NK-92 (cell line): ENCODE results near the gene CTH.
"Not testable (repeated sequence)": the region's sequence is repeated elsewhere in the genome, so short reads cannot be mapped to it uniquely, and the experiment has no call there.

ENCODE experiments used
- DNase-seq: peaks from one replicate; lab custom pipeline; 2025; ENCODE audit not compliant: unreplicated experiment; lab: John Stamatoyannopoulos, UW

CTH gene

GRCh38 chr1:70405780-70406416, 5.2 kb upstream of the CTH start:
- no peak for DNase-seq

DNA sequence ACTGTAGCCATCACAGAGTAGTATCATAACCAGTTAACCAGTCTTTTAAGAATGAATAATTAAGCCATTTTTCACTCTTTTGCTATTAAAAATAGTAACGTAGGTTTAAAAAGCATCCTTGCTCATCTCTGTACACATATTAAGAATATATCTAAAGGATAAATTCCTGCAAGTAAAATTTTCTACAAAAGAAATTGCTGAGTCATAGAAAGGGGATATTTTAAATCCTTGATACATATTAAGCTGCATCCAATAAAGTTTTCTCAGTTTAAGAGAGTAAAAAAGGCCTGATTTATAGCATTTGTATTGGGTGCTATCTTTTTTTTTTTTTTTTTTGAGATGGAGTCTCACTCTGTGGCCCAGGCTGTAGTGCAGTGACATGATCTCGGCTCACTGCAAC, 1.9 kb upstream of the CTH start:
- no peak for DNase-seq

GRCh38 chr1:70411360-70411844, 334 bp downstream of the CTH start:
- DNase-seq = no peak

DNA sequence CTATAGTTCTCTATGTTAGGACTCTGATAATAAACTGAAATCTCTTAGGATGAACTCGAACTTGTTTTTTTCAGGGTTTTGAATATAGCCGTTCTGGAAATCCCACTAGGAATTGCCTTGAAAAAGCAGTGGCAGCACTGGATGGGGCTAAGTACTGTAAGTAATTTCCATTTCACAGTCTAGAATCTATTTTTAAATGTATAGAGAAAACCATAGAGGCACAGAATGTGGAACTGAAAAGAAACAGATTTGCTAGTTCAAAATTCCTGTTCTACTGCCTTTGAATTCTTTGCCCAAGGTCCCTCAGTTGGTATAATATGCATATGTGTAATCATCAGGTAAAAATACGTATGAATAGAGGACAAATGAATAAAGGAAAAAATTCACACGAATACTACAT, 4.8 kb downstream of the CTH start:
- DNase-seq = no peak

- not testable (repeated sequence) for DNase-seq
Measured at GRCh38 chr1:70418973-70419734, 8.1 kb downstream of the CTH start.

- no peak for DNase-seq
Measured at GRCh38 chr1:70420320-70420719, 9.3 kb downstream of the CTH start.

DNA sequence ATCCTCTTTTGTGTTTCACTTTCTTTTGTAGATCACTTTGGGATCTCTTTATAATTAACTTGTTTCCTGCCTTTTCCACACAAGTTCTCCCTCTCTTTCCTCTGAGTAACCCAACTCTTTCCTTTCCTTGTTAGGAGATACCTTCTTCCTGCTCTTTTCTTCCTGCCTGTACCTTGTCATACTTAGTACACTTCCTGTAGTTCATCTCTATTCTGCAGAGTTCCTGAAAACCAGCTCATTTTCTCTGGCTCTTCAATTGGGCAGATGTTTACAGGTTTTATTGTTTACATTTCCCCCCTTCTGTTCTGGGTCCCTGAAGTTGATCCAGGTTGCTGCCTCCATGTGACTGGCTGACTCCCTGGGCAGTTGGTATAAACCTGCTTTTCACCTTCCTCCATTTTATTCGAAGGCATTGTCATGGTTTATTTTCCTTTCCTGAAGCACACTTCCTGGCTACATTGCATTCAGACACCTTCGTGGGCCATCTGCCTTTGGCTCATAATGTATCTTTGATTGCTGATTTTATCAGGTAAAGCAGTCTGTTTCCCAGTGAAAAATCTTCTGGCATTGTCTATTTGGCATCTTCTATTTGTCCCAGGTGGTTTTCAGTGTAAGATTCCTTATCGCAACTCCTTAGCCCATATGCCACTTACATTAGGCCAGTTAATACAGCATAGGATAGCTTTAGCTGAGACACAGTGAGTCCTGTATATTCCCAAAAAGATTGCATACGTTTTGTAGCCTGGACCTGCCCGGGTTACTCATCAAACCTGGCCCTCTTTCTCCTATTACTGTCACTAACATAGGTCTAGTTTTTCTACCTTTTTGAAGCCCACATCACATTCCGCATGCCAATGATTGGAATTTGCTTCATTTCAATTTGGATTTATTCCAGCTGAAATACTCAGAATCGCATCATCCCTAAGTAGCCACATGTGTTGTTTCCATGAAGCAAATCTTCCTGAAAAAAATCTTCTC, 15.4 kb downstream of the CTH start:
- DNase-seq = no peak

DNA sequence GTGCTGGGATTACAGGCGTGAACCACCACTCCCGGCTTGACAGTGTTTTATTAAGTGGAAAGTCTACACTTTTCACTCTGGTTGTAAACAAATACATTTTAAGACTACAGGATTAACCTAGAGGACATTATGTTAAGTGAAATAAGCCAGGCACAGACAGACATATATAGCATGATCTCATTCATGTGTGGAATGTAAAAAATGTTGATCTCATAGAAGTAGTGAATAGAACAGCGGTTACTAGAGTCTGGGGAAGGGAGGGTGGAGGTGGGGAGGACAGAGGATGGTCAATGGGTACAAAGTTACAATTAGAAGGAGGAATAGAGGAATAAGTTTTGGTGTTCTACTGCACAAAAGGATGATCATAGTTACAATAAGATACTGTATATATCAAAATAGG, 16.9 kb downstream of the CTH start:
- DNase-seq = no peak

DNA sequence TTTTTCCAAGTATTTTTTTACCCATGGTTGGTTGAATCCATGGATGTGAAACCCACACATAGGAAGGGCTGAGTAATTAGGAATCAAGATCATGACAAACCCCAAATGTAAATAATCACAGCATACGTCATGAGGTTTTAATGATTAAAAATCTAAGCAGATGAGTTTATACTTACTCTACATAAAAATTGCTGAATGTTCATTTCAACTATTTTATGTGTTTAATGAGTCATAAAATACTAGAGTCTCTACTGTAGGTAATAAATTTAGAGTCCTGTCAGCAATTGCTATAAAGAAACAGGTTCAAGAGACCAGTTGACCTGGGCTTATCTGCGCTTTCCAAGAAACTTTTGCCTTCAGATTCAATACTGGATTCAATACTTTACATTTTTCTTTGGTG, 18.2 kb downstream of the CTH start:
- no peak for DNase-seq

DNA sequence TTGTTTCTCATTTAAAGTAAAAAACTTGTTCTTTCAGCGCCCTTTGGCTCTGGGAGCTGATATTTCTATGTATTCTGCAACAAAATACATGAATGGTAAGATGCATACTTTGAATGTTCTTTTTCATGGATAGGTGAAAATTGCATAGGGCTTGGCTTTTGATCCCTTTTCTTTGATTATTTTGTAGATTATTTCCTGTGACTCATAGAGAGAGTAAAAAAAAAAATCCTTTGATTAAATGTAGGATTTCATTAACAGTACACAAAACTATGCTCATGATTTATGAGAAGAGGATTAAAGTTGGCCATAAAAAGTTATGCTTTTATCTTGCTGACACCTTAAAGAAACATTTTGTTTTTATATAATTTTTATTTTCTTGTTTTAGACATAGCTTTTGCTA, 18.7 kb downstream of the CTH start:
- DNase-seq = no peak

- DNase-seq = no peak
Measured at GRCh38 chr1:70431317-70431716, 20.2 kb downstream of the CTH start.

- DNase-seq = no peak
Measured at GRCh38 chr1:70431874-70432273, 20.8 kb downstream of the CTH start.

DNA sequence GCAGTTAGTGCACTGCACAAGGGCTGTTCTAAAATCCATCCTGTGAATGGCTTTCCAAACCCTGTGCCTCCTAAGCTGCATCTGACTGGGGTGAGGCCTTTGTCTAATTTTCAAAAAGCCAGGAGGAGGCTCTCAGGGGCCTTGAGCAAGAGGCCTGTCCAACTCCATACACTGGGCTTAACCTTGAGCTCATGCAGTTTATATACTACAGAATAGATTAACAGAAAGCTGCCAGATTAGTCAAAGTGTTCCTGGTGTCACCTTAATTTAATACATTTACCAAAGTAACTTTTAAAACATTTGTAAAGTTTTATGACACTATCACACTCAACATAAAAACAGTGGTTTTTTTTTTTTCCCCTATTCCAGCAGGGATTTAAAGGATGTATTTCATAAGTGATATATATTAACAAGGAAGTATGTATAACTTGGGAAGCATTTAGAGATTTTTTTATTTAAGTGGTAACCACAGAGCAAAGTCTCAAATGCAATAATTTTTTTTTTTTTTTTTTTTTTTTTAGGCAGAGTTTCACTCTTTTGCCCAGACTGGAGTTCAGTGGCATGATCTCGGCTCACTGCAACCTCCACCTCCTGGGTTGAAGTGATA, 23.3 kb downstream of the CTH start:
- DNase-seq = no peak

DNA sequence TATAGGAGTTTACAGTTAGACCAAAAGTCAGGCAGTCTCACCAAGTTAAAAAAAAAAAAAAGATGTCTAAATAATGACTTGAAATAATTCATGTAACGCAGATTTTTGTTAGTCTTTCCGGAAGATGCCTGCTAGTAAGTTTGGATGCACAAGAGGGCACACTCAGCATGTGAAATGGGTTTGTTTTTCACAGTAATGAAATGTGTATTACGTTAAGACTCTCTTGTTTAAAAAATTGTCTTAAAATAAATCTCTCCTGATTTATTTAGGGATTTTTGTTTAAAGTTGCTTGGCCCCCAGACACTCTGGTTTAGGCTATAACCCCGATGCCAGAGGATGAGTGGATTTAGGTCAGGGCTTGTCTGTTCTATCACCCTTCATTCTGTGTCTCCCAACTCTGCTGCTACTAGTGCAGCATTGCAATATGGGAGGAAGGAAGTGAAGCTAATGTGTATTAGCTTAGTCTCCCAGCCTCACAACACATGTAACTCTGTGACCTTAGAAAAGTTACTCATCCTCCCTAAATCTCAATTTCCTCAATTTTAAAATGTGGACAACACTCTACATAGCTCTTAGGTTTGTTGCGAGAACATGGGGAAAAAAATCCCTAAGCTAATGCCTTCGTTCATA, 25.7 kb downstream of the CTH start:
- no peak for DNase-seq

DNA sequence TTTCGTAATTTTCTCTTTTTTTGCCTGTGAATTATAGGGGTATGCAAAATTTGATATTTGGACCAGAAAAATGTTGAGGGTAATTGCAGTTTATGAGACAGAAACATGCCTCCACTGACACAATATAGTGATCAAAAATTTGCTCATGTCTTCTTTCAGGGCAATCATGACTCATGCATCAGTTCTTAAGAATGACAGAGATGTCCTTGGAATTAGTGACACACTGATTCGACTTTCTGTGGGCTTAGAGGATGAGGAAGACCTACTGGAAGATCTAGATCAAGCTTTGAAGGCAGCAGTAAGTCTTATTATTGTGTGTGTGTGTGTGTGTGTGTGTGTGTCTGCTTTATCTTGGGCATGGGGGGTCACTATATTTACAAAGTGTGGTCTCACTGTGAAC, 27.5 kb downstream of the CTH start:
- no peak for DNase-seq

- DNase-seq = no peak
Measured at GRCh38 chr1:70440642-70441391, 29.7 kb downstream of the CTH start.

DNA sequence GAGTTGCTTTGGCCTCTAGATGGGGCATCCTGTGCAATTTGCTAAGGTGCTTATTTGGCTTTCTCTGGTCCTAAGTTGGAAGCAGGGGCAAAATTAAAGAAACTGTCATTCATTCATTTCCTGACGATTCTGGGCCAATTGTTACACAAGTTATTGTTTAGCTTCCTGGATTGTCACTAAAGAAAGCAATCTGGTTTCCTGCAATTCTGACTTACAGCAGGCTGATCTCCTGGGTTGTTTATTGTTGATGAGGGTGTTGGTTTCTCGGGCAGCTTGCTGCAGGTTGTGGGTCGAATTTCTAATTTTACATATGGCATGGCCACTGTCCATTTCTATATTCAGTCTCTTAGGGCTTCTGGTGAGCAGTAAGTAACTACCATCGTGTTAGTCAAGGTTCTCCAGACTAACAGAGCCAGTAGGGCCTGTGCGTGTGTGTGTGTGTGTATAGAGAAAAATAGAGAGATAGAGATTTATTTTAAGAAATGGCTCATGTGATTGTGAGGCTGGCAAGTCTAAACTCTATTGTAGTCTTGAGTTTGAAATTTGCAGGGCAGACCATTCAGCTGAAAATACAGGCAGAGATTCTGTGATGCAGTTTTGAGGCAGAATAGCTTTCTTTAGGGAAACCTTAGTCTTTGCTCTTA, 30.4 kb downstream of the CTH start:
- no peak for DNase-seq

DNA sequence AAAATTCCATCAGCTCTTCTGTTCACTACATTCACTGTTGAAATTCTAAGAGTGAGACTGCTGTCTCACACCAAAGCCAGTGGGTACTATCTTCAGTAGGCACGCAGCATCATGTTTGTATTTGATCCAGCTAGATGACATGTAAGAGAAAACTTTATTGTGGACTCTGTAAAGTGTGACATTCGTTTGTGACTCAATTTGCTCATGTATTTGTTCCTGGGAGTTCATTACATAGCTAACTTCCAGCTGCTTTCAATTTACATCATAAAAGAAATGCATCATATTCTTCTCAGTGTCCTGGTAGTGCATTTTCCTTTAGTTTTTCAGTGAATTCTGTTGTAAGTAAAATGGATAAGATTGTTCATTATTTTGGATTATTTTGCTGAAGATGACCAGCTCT, 31.4 kb downstream of the CTH start:
- DNase-seq = no peak

- no peak for DNase-seq
Measured at GRCh38 chr1:70443739-70444138, 32.7 kb downstream of the CTH start.
